GM10847 (cell line): ENCODE measurements around the gene ABCC11.

Source experiments
- POLR2A ChIP-seq: IDR thresholded peaks from 2 replicates; pipeline ENCODE4 v1.6.1; 2011; ENCODE audit not compliant: insufficient read length; ENCODE audit errors: extremely low read depth

The ABCC11 gene

GRCh38 chr16:48161906-48162305 lies 85.4 kb downstream of the ABCC11 start:
- no peak for TF ChIP-seq POLR2A

GRCh38 chr16:48160575-48160974 lies 86.8 kb downstream of the ABCC11 start:
- TF ChIP-seq POLR2A = no peak

GRCh38 chr16:48158296-48158695 lies 89.0 kb downstream of the ABCC11 start:
- TF ChIP-seq POLR2A = no peak

DNA sequence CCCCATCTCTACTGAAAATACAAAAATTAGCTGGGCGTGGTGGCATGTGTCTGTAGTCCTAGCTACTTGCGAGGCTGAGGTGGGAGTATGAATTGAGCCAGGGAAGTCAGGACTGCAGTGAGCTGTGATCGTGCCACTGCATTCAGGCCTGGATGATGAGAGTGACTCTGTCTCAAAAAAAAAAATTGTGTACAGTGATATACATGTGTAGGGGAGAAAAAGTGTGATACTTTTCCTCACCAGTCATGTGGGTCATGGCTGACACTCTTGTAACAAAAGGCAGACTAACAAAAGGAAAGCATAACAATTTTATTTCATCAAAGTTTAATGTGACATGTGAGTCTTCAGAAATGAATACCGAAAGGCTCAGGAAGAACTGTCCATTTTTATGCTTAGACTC lies 89.5 kb downstream of the ABCC11 start:
- no peak for TF ChIP-seq POLR2A

- TF ChIP-seq POLR2A = no peak
Observed at GRCh38 chr16:48157302-48157701, 90.0 kb downstream of the ABCC11 start.

DNA sequence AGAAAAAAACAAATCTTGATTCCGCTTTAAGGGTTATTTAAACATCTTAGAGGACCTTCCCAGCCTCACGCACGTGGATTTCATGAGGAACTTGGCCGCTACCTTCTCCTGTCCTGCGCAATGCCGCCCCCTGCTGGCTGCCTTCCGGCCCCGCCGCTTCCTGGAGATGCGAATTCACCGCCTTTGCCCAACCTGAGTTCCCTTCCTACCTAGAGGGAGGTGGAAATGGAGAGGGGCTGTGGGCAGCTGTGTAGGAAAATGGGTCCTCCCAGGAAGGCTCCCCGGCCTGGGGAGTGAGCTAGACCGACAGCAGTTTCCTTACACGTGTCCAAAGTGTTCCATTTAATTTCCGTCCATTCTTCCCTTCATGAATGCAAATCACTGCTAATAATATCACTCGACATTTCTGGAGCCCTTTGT lies 90.5 kb downstream of the ABCC11 start:
- no peak for TF ChIP-seq POLR2A

- no peak for TF ChIP-seq POLR2A
Observed at GRCh38 chr16:48155926-48156789, 91.2 kb downstream of the ABCC11 start, which contains the start of gene ABCC12. ABCC12 (minus strand) TSS chr16:48155993; CDS start chr16:48146424, 9,569 bp downstream.

DNA sequence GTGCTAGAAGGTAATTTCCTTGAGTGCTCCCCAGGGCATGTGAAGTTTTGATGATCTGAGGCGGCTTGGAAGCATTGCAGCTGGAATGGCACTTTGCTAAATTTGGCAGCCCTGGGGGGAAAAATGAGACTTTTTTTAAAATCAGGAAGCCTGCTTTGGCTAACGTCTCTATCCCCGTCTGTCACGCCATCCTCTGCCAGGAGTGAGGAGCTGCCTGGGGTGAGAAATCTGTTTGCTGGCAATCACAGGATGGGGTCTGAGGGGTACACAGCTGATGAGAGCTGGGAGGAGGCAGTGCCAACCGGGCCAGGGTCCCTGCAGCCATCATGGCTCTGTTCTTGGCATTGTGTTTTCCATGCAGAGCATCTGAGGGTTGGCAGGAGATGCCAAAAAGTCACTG lies 93.6 kb downstream of the ABCC11 start:
- no peak for TF ChIP-seq POLR2A

- TF ChIP-seq POLR2A = no peak
Observed at GRCh38 chr16:48152226-48152625, 95.1 kb downstream of the ABCC11 start.

- no peak for TF ChIP-seq POLR2A
Observed at GRCh38 chr16:48150707-48151106, 96.6 kb downstream of the ABCC11 start.

- TF ChIP-seq POLR2A = no peak
Observed at GRCh38 chr16:48146710-48147109, 100.6 kb downstream of the ABCC11 start.

GRCh38 chr16:48146131-48146530 lies 101.2 kb downstream of the ABCC11 start:
- TF ChIP-seq POLR2A = no peak

GRCh38 chr16:48143812-48144368 lies 103.4 kb downstream of the ABCC11 start:
- TF ChIP-seq POLR2A = no peak

- no peak for TF ChIP-seq POLR2A
Observed at GRCh38 chr16:48140821-48141220, 106.5 kb downstream of the ABCC11 start.

DNA sequence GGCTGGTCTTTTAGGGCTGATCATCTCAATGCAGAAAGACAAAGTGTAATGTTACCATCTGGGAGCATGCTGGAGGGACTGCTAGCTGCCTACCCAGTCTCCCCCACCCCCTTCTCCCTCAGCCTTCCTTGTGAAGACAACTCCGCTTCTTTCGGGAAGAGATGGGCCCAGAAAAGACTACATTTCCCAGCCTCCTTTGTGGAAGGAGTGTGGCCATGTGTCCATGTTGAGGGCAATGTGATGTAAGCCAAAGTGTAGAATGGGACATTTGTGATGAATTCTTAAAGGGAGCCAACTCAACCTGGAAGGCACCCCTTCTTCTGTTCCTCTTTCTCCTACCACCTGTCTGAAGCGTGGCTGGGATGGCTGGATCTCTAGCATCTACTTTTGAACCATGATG lies 107.8 kb downstream of the ABCC11 start:
- no peak for TF ChIP-seq POLR2A

GRCh38 chr16:48138543-48138942 lies 108.8 kb downstream of the ABCC11 start:
- no peak for TF ChIP-seq POLR2A

GRCh38 chr16:48137822-48138221 lies 109.5 kb downstream of the ABCC11 start:
- TF ChIP-seq POLR2A = no peak
